HG03135 (cell line): ENCODE results near the gene ANKMY1.

Experiments
- ATAC-seq: cut with Tn5 transposase; IDR thresholded peaks from one replicate; pipeline ENCODE4 v1.9.1; 2021; ENCODE audit warnings: mild to moderate bottlenecking, moderate library complexity; ENCODE audit not compliant: unreplicated experiment

ANKMY1 gene

DNA sequence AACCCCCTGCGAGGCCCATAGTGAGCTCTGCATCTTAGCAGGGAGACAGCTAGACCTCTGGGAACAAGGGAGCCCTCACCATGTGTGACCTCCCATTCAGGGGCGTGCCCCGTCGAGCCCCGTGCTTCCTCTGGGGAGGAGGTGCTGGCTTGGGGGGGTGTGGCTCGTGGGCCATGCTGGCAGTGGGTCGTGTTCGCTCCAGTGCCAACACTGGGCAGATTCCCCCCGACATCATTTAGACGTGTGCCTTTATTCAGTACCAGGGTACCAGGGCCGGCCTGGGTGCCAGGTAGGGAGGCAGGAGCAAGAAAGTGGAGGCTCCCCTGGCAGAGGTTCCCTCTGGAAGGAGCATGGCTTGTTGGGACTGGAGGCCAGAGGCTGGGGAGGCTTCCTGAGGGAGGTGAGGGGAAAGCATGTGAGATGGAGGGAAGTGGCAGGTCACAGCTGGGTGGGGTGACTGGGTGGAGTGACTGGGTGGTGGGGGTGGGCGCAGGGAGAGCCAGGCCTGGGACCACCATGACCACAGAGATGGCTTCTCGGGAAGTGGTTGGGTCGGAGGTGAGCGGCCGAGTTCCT lies 107.2 kb downstream of the ANKMY1 start:
- no peak for ATAC-seq

DNA sequence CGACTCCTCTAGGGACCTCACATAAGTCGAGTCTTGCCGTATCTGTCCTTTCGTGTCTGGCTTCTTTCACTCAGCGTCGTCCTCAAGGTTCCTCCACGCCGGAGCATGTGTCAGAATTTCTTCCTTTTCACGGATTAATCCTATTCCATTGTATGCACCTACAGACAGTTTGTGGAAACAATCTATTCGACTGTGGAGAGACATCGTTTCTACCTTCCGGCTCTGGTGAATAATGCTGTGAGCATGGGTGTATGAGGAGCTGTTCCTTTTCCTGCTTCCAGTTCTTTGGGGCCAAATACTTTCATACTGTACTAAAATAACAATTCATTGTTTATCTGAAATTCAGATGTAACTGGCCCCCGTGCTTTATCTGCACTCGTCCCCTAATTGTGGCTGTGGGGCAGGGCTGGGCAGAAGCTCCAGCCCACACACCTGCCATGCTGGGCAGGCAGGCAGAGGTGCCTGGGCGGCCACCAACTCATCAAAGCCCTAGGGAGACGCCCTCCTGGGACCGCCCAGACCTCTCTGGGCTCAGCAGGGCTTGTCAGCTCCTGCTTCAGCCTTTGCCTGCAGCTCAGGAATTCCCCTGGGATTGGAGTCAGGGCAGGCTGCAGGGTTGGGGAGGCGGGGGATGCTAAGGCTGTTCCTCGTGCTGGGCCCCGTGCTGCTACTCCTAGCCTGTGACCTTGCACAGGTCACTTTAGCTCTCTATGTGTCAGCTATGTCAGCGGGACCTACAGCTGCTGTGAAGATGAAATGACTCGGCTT lies 107.8 kb downstream of the ANKMY1 start:
- ATAC-seq = no peak

DNA sequence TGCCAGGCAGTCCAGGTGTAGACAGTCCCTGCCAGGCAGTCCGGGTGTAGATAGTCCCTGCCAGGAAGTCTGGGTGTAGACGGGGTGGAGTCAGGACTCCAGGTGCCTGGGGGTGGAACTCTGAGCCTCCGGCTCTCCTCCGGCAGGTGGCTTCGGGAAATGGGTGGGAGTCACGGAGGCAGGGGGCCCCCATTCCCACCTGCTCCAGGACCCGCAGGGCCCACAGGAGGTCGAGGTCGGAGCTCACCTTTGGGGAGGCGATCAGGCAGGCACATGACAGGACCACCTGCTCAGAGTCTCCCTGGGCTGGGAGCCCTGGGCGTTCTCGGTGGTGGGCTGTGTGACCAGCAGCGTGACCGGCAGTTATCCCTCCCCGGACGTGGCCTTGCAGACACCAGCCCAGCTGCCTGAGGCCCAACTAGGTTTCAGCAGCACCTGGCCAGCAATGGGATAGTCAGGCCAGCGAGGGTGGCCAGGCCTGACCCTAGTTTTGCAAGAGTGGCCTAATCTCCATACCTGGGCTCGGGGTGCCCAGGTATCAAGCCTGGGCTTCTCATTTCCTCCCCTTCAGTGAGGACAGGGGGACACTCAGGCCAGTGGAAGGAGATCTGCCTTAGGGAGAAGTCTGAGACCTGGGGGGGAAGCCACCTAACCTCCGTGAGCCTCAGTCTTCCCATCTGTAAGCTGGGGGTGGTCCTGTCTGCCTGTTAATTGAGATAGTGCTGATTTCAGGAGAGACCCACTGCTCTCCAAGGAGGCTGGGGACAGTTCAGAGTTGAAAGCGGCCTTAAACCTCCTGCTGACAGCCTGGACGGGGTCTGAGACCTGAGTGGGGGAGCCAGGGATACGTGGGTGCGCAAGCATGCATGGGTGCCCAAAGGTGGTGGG lies 109.2 kb downstream of the ANKMY1 start:
- ATAC-seq = no peak

DNA sequence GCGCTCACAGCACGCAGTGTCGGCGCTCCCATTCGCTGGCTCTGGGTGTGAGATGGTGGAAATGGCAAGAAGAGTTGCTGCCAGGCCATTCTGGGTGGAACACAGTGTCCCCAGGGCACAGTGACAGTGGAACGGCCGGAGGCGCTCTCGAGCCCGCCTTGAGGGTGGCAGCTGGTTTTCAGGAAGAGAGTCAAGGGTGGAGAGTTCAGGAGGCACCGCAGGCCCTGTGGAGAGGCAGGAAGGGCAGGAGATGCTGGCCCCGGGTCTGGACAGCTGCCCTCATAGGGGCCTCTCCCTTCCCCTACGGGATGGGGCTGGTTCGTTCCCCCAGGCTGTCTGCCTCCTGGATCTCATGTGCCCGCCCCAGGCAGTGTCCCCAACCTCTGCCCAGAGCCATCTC lies 109.9 kb downstream of the ANKMY1 start:
- ATAC-seq = no peak

DNA sequence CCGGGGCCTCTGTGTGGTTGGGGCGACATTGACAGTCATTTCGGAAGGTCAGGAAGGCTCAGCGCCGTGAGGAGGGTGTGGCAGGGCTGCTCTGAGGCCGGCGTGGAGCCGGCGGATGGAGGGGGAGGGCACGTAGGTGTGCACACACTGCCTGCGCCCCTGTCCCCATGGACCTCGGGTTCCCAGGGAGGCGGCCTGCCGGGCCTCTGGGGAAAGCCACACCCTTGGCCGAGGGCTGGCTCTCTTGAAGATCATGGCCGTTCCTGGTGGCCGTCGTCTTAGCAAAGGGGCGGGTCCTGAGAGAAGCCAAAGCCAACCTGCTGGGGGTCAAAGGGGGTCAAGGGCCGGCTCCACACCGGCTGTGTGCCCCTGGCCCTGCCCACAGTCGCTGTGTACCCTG lies 110.5 kb downstream of the ANKMY1 start:
- ATAC-seq = no peak

DNA sequence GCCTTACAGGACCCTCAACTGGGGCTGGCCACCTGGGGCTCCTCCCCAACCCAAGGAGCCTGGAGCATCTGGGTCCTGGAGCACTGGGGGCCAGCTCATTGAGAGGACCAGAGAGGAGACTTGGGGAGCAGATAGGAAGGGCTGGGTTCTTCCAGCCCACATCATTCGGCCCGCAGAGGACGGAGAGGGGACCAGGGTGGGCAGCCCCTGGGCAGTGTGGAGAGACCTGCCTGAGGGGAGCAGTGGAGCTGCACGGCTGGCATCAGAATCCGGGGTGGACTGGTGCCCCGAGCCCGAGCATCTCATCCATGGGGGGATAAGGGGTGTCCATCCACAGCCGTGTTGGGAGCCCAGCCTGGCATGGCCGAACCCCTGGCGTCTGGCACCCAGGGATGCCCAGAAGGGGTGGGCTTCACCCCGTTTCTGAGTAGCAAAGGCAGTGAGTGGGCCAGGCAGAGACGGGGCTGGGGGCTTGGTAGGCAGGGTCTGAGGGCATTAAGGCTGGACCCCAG lies 111.1 kb downstream of the ANKMY1 start:
- ATAC-seq = no peak

DNA sequence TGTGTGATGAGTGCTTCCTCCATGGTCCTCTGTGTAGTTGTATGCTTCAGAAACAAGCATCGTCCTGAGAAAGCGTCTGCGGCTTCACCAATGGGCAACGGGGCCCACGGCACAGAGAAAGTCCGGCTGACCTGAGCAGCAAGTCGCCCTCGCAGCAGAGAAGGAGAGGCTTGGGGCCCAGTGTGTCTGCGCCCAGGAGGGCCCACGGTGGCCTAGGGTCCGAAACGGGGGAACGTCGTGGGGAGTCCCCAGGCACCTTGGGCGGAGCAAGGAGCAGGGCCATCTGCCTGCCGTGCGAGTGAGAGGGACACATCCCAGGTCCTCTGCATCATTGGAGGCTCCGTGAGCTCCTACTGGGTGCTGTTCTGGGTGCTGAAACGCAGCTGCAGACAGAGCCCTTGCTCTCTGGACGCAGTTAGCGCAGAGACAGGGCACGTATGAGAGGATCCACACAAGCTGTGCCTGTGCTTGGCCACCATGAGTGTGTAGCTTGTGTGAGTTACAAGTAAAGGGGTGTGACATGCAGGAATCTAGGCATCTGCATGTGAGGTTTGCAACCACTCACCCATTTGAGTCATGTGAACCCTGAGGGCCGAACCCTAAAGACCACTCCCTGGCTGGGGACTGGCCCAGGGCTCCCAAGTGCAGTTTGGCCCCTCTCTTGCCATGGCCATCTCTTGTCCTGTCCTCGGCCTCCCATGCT lies 111.7 kb downstream of the ANKMY1 start:
- ATAC-seq = no peak

DNA sequence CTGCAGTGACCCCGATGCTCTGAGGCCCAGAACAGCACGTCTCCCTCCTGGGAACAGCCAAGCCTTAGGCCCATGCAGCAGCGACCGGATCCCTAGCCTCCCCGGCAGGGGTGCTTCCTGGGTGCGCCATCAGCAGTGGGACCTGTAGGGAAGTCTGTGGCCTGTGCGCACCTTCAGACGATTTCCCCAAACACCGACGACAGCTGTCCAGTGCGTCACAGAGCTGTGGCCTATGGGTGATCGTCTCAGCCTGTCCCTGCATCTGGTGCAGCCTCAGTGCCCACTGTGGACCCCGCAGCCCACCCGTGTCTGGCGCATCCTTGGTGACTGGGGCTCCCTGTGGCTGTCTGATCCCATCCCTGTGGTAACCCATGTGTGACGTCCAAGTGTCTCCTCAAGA lies 113.3 kb downstream of the ANKMY1 start:
- ATAC-seq = no peak

DNA sequence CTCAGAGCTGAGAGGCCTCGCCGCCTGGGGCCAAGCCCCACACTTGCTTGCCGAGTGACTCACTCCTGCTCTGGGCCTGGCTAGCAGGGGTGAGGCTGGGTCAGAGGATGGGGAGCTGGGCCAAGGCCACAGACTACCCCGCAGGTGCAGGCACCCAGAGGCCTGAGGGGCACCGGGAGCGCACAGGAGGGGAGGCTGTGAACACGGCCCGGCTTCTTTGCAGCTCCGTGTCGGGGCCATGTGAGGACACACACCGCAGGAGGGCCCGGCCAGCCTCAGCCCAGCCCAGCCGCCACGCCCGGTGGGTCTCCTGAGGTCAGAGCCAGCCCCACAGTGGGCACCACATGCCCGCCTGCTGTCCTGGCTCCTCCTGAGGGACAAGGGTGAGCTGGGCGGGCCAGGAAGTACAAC lies 113.9 kb downstream of the ANKMY1 start:
- ATAC-seq = no peak

DNA sequence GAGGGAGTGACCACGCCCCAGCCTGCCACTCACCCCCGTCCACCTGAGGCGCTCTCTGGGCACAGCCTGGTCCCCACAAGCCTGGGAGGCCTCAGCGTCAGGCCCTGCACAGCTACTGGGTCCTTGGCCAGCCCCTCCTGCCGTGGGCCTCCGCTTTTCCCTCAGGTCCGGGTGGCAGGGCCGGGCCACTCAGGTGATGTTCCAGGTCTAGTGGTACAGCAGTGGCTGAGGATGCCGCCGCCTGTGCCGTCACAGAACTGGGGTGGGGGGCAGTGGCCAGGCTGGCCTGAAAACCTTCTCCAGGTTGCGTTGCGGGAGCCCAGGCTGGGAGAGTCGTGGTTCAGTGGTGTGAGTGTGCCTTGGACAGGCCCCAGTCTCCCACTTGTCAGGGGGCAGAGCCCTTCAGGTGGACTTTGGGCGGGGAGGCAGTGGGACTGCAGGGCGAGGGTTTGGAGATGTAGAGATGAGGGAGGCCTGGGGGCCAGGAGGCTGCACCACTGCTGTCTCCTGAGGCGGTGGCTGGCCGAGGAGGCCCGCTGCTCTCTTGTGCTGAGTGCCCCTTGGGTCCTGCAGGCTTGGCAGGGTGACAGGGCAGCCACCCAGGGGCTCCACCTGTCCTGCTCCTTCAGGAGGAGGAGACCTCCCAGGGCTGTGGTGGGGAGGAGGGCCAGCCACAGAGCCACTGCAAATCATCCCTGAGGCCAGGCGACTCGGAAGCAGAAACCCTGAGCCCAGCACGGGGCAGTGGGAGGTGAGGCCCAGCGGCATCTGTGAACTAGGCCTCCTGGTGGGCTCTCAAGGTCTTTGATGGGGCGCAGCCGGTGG lies 114.7 kb downstream of the ANKMY1 start:
- ATAC-seq = no peak

DNA sequence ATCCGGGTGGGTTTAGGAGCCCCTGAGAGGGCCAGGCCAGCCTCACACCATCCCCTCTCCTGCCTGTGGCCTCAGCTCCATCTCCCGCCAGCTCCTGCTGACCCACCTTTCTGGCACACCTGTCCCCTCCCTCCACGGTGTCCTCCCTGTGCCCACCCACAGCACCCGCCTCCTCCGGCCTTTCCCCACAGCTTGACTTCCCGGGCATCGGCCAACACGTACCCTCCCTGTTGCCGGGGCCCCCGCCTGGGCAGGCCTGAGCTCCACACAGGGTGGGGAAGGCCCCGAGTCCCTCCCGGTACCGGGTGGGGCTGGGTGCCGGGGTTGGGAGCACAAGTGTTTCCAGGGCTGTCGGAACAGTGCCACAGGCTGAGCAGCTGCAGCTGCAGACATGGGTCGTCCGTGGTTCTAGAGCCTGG lies 115.8 kb downstream of the ANKMY1 start:
- ATAC-seq = no peak

DNA sequence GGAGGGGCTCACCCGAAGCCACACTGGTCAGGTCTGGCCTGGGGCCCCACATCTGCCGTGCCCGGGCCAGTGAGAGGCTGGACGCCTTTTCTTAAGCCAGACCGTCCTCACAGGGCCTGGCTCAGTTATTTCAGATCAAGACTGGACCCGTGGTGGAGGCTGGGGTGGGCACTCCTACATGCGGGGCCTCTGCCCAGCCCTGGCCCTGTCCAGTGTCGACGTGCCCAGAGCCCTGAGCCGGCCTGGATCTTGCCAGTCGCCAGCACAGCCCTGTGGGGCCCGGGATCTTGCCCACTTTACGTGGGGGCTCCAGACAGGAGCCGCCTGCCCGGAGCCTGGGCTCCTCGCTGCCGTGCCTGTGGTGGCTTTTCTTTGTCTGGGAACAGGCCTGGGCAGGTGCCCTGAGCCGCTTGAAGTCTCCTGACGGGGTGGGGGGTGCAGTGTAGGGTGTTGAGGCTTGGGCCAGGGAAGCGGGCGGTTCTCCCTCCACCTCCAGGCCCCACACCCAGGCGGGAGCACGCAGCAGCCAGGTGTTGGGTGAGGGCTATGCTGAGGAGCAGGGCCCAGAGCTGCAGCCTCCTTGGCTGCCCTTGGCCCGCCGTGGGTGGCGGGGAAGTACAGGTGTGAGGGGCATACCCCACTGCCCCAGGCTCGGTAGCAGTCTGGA lies 116.3 kb downstream of the ANKMY1 start:
- ATAC-seq = no peak

DNA sequence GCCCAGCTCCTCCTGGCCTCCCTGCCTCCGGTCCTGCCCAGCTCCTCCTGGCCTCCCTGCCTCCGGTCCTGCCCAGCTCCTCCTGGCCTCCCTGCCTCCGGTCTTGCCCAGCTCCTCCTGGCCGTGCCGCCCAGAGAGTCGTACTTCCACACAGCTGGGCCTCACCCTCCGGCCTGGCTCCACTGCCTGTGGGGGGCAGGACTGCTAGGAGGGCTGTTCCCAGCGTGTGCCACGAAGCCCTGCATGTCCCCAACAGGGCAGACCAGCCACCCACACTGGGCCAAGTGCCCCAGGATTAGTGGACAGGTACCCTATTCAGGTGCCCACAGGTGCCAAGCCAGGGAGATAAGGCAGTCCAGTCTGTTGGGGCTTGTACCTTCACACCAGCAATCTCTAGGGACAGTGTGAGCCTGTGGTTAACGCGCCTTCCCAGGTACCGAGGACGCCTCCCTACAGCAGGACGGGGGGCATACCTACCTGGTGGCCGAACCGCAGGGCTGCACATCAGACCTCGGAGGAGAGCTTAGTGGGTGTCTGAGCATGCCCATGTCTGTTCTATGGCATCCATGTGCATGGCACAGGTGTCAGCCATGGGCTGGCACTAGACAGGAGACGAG lies 117.0 kb downstream of the ANKMY1 start:
- ATAC-seq = no peak

DNA sequence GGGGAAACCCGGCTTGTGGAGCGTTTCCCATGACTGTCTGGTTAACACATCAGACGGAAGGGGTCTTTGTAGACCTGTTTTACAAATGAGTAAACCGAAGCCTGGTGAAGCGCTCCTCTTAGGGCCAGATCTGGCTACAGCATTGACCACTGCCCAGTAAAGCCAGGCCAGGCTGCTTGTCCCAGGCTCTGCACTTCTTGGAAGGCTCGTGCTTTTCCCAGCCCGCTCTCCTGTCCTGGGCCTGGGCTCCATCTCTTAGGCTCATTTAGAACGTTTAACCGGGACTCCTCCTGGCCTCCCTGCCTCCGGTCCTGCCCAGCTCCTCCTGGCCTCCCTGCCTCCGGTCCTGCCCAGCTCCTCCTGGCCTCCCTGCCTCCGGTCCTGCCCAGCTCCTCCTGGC lies 117.5 kb downstream of the ANKMY1 start:
- no peak for ATAC-seq

DNA sequence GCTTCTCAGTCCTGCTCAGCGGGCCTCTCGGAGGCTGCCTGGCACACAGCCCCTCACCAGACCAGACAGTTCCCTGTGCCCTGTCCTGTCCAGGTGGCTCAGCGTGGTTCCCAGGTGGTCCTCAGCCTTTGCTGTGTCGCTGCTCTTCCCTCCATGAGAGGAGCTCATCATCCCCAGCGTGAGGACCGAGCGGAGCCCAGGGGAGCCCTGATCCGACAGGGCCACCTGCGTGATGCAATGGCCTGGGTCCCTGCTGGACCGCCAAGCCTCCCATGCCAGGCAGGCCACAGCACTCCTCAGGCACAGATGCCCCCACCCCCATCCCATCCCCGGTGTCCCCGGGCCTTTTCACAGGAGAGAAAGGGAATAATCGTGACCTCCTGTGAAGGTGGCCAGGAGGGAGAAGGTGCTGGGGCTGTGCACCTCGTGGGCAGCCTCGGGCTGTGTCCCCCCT lies 118.1 kb downstream of the ANKMY1 start:
- no peak for ATAC-seq

DNA sequence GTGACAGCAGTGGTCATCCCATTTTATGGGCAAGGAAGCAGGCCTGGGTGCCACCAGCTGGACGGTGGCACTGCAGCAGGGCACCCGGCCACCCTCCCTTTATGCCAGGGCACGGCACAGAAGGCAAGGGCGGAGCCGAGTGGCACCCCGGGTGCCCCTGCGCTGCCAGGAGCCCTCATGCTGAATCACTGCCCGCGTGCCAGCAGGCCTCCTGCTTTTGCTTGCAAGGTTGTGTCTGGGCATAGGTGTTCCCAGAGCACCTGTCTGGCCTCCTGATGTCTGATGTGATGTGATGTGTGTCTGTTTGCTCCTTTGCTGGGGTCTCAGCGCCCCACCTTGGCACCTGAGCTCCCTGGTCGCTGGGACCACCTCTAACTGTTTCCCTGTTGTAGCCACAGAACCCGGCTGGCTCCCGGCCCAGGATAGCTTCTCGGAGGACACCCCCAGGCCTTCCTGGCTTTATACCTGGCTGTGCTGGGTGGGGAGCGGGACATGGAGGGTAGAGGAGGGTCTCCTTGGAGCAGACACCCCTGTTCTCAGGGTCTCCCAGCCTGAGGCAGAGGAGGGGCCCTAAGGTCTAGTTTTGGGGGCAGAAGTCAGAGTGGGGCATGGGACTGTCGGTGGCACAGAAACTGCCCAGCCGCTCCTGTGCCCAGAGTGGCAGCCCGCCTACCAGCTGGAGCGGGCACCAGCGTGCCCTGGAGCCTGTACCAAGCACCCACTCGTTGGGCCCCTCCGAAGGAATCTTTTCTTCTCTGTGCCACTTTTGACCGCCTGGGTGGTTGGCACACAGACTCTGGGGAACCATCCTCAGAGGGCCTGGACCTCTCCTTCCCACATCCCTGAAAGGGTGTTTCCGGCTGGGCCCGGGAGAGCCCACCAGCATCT lies 118.7 kb downstream of the ANKMY1 start:
- ATAC-seq = no peak

DNA sequence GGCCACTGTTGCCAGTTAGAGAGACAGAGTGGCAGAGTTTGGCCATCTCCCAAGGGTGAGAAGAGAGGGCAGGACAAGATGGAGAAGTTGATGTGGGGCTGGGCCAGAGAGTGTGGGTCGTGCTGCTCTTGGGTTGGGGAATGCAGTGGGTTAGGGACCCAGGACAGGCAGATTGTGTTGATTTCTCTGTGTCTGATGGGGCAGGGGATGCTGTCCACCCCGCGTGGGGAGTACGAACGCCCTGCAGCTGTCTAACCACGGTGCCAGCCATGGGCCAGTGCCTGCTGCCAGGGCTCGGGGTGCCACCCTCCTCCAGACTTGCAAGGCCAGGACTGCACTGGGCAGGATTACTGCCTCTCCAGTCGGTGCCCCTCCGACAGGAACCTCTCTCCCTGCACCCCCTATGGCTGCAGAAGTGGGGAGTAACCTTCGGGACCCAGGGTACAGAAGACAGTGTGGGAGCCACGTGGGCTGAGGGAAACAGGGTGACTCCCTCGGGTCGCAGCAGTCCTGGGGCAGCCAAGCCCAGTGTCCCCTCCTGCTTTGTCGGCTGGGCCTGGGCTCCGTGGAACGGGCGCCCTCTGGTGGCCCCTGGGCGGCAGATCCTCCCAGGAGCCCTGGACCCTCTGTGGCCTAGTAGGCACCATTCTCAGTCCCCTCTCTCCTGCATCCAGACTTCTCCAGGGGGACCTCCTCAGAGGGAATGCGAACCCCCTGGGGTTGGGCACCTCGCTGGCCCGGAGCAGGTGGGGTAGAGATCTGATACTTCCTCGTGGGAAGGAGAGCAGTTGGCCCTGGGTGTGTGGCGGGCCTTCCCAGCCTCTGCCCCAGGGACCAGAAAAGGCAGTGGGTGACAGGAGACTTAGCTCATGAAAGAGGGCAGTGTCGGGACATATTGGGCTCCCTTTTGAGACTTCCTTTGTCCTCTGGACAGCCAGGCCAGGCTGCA lies 119.7 kb downstream of the ANKMY1 start:
- no peak for ATAC-seq
